CD4-positive, CD25-positive, alpha-beta regulatory T cell (primary cell): Measurements from ENCODE around the gene DRP2. TPM values are rescaled to one million over a fixed set of nuclear protein-coding genes. Genes with fewer than 3 reads are reported as not detected.

ENCODE experiments used
- ATAC-seq, 2 donors: fragments of 150-1000 bp; cut with Tn5 transposase; one replicate each; pipeline ENCODE4 v1.10.0; 2021; ENCODE audit warnings: low read depth in 2 of 2, moderate number of reproducible peaks in 2 of 2, moderate library complexity in 1 of 2
- DNase-seq, 3 donors: peaks; one replicate each; pipeline versions ENCODE4 v3.0.0 to v3.0.0-alpha.2; 2012 to 2022; ENCODE audit warnings: mixed read lengths in 1 of 3
- H3K27ac ChIP-seq: one replicate; pipeline ENCODE4 v1.7.0; 2013; ENCODE audit warnings: mild to moderate bottlenecking, low read length; ENCODE audit not compliant: insufficient read depth, poor library complexity, severe bottlenecking
- H3K27me3 ChIP-seq: one replicate; pipeline ENCODE4 v1.7.0; 2013; ENCODE audit warnings: low read length; ENCODE audit not compliant: control insufficient read depth, insufficient read depth
- H3K36me3 ChIP-seq: one replicate; pipeline ENCODE4 v1.7.0; 2013; ENCODE audit warnings: mild to moderate bottlenecking, low read length, moderate library complexity; ENCODE audit not compliant: control insufficient read depth, insufficient read depth
- H3K4me1 ChIP-seq: 2 replicates; pipeline ENCODE4 v1.7.0; 2013; ENCODE audit warnings: mild to moderate bottlenecking, low read length; ENCODE audit not compliant: insufficient read depth, control insufficient read depth, poor library complexity, severe bottlenecking
- H3K4me3 ChIP-seq: one replicate; pipeline ENCODE4 v1.7.0; 2013; ENCODE audit warnings: low read depth, mild to moderate bottlenecking, low read length, moderate library complexity
- H3K9me3 ChIP-seq, 2 experiments: 1 replicate in 1 of 2; 2 replicates in 1 of 2; pipeline ENCODE4 v1.7.0; 2013; ENCODE audit warnings: low read length in 2 of 2, mild to moderate bottlenecking in 1 of 2, moderate library complexity in 1 of 2; ENCODE audit not compliant: control insufficient read depth in 2 of 2
- H3K27ac Mint-ChIP-seq, 3 donors: one replicate each; pipeline ENCODE4 v1.8.0; 2020 to 2022; ENCODE audit warnings: mild to moderate bottlenecking in 3 of 3, mixed read lengths in 3 of 3, moderate library complexity in 2 of 3
- H3K27me3 Mint-ChIP-seq: one replicate; pipeline ENCODE4 v1.8.0; 2022; ENCODE audit warnings: mild to moderate bottlenecking, mixed read lengths
- H3K36me3 Mint-ChIP-seq: one replicate; pipeline ENCODE4 v1.8.0; 2020; ENCODE audit warnings: mixed read lengths
- H3K4me1 Mint-ChIP-seq, 4 donors: one replicate each; pipeline ENCODE4 v1.8.0; 2020 to 2022; ENCODE audit warnings: mixed read lengths in 4 of 4, mild to moderate bottlenecking in 1 of 4
- H3K4me3 Mint-ChIP-seq, 4 donors: one replicate each; pipeline ENCODE4 v1.8.0; 2020 to 2022; ENCODE audit warnings: mild to moderate bottlenecking in 4 of 4, mixed read lengths in 4 of 4, moderate library complexity in 3 of 4
- H3K9me3 Mint-ChIP-seq, 7 donors: one replicate each; pipeline ENCODE4 v1.8.0; 2020 to 2022; ENCODE audit warnings: mixed read lengths in 7 of 7, mild to moderate bottlenecking in 3 of 7, moderate library complexity in 2 of 7
- polyA plus RNA-seq, 4 donors: library from polyadenylated mRNA; unstranded; fragments of 300-500 nt; fragmentation: Illumina TruSeq; gene quantifications; one replicate each; pipeline ENCODE4 v1.2.3, GENCODE V29; 2021
- total RNA-seq: library from RNA; stranded (reverse); gene quantifications from one replicate; pipeline ENCODE4 v1.2.3, GENCODE V29; 2022

The DRP2 gene
- total and polyA plus RNA-seq, 5 donors from 2014 or later, result 0.02 to 0.47 (median 0.23) TPM; not detected in 1

GRCh38 chrX:101195442-101196173 is 24.0 kb upstream of the DRP2 start:
- no peak overlapping the region for H3K27ac Mint-ChIP-seq
- Histone ChIP-seq H3K4me3 (no peak overlapping the region), H3K27ac (no peak overlapping the region), H3K9me3 (no peaks in the 10 kb centered on the region), H3K4me1 (no peaks in the 10 kb centered on the region), H3K27me3 (no peaks in the 10 kb centered on the region), H3K36me3 (no peaks in the 10 kb centered on the region)
- peaks cover 0 to 2% (median 0%) of the 10 kb centered on the region in 4 donors for H3K4me1 Mint-ChIP-seq
- H3K9me3 Mint-ChIP-seq, result peaks cover 0 to 3% (median 0%) of the 10 kb centered on the region in 7 donors
- no peaks in the 10 kb centered on the region for H3K36me3 Mint-ChIP-seq
- H3K27me3 Mint-ChIP-seq, result peaks cover 5% of the 10 kb centered on the region
- H3K4me3 Mint-ChIP-seq, result no peak overlapping the region
- DNase-seq, result no peak
- no peak for ATAC-seq

- Histone ChIP-seq H3K4me1 (peaks cover 3% of the 10 kb centered on the region), H3K27me3 (no peaks in the 10 kb centered on the region), H3K4me3 (no peak overlapping the region), H3K9me3 (no peaks in the 10 kb centered on the region), H3K36me3 (no peaks in the 10 kb centered on the region), H3K27ac (no peak overlapping the region)
- peaks cover 4 to 16% (median 11%) of the 10 kb centered on the region in 4 donors for H3K4me1 Mint-ChIP-seq
- no peak for ATAC-seq
- H3K4me3 Mint-ChIP-seq, result no peak overlapping the region
- no peak overlapping the region for H3K27ac Mint-ChIP-seq
- DNase-seq, result no peak
- H3K36me3 Mint-ChIP-seq, result no peaks in the 10 kb centered on the region
- H3K27me3 Mint-ChIP-seq, result no peaks in the 10 kb centered on the region
- no peaks in the 10 kb centered on the region for H3K9me3 Mint-ChIP-seq
These were observed 15.7 kb upstream of the DRP2 start for GRCh38 chrX:101203761-101204351.

GRCh38 chrX:101206471-101206870 is 13.1 kb upstream of the DRP2 start:
- peaks cover 3% of the 10 kb centered on the region for H3K4me1 ChIP-seq
- peak; percentile 57 to 69 for ATAC-seq
- no peaks in the 10 kb centered on the region for H3K27me3 ChIP-seq
- no peak overlapping the region for H3K27ac ChIP-seq
- H3K36me3 ChIP-seq, result no peaks in the 10 kb centered on the region
- no peaks in the 10 kb centered on the region for H3K9me3 ChIP-seq
- peak in 2 of 3 donors; percentile 29 to 41 for DNase-seq
- Mint-ChIP-seq H3K36me3 (no peaks in the 10 kb centered on the region), H3K27ac (no peak overlapping the region), H3K9me3 (no peaks in the 10 kb centered on the region), H3K27me3 (no peaks in the 10 kb centered on the region), H3K4me1 (peaks cover 4 to 16% (median 11%) of the 10 kb centered on the region in 4 donors), H3K4me3 (no peak overlapping the region)
- H3K4me3 ChIP-seq, result no peak overlapping the region

DNA sequence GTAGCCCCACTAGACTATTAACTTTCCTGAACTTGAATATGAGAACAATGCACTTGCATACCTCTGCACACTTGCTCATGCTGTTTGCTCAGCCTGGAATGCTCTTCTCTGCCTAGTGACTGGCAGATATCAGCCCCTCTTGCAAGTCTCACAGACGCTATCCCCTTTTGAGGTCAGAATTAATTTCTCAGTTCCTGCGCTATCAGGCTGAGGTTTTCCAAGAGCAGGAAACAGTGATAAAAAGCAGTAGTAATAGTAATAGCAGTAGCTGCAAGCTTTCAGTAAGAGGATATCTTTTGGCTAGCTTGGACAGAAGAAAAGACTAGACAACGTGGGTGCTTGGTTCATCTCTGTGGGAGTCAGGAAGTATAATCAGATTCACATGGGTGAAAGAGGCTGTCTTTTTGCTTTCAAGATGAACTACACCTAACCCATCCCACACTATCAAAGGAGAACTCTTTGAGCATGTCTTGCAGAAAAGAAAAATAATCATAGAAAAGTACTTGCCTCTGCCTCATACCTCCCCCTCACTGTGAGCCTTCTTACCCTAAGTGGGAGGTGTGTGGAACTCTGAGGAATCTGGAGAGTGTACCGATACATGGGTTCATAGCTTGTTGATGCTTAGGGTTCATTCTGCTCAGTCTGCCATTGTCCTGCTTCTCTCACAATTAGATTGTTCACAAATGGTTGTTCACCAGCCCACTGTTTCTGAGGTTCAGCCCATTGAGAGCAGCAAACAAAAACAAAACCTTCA is 11.3 kb upstream of the DRP2 start:
- H3K9me3 Mint-ChIP-seq, result no peaks in the 10 kb centered on the region
- peaks cover 4 to 16% (median 11%) of the 10 kb centered on the region in 4 donors for H3K4me1 Mint-ChIP-seq
- Histone ChIP-seq H3K36me3 (no peaks in the 10 kb centered on the region), H3K9me3 (no peaks in the 10 kb centered on the region), H3K4me1 (peaks cover 3% of the 10 kb centered on the region), H3K4me3 (peak overlapping the region; percentile 47), H3K27ac (no peak overlapping the region), H3K27me3 (no peaks in the 10 kb centered on the region)
- peak in 1 of 2 donors; percentile 50 for ATAC-seq
- peak in 1 of 3 donors; percentile 6 for DNase-seq
- H3K27ac Mint-ChIP-seq, result peak overlapping the region; percentile 2 to 70 (median 54)
- no peaks in the 10 kb centered on the region for H3K36me3 Mint-ChIP-seq
- no peaks in the 10 kb centered on the region for H3K27me3 Mint-ChIP-seq
- H3K4me3 Mint-ChIP-seq, result peak overlapping the region in 3 of 4 donors; percentile 11 to 77 (median 17)

DNA sequence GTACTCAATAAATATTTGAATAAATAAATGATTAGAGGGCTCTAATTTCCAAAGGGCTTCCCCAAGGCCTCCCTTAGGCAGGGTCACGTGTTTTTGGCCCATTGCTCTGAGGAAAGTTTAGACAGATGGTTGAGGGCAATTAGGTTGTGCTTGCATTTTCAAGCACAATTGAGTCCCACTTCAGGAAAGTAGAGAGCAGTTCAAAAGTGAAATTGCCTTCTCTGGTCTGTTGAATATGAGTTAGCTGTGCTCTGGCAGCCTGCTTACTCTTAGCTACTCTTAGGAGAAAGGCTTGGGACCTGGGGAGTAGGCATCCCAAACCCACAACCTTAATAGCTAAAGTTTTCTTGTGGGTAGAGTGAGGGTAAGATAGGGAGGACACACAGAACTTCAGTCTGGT is 9.0 kb upstream of the DRP2 start:
- Histone ChIP-seq H3K4me3 (no peak overlapping the region), H3K27ac (no peak overlapping the region), H3K9me3 (no peaks in the 10 kb centered on the region), H3K27me3 (no peaks in the 10 kb centered on the region), H3K36me3 (no peaks in the 10 kb centered on the region), H3K4me1 (peaks cover 3% of the 10 kb centered on the region)
- Mint-ChIP-seq H3K9me3 (no peaks in the 10 kb centered on the region), H3K4me3 (no peak overlapping the region), H3K27me3 (no peaks in the 10 kb centered on the region), H3K27ac (no peak overlapping the region), H3K4me1 (peaks cover 4 to 16% (median 11%) of the 10 kb centered on the region in 4 donors), H3K36me3 (no peaks in the 10 kb centered on the region)
- ATAC-seq, result no peak
- DNase-seq, result no peak

DNA sequence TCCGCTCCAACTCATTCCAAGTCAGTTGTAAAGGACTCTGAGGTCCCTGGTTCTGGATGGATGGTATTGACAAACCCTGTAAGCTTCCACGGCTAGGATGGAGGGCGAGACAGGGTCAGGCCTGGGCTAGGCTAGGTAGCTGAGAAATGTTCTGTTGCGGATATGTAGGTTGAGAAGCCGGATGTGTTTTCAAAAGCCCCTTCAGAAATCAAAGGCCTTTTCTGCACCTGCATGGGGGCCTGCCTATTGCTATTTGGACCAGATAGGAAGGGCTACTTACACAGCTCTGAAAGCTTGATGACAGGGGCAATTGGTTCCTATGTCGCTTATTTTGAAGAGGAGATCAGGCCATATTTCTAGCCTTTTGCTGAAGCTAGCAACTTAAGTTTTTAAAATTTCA is 1.9 kb upstream of the DRP2 start:
- H3K27ac Mint-ChIP-seq, result peak overlapping the region in 2 of 3 donors; percentile 55 to 67
- no peaks in the 10 kb centered on the region for H3K36me3 ChIP-seq
- peak in 1 of 2 donors; percentile 37 for ATAC-seq
- DNase-seq, result no peak
- H3K27me3 ChIP-seq, result no peaks in the 10 kb centered on the region
- no peaks in the 10 kb centered on the region for H3K27me3 Mint-ChIP-seq
- H3K4me3 Mint-ChIP-seq, result peak overlapping the region in 1 of 4 donors; percentile 43
- no peaks in the 10 kb centered on the region for H3K36me3 Mint-ChIP-seq
- no peaks in the 10 kb centered on the region for H3K9me3 ChIP-seq
- peaks cover 0 to 24% (median 11%) of the 10 kb centered on the region in 4 donors for H3K4me1 Mint-ChIP-seq
- no peaks in the 10 kb centered on the region for H3K4me1 ChIP-seq
- H3K4me3 ChIP-seq, result no peak overlapping the region
- H3K9me3 Mint-ChIP-seq, result no peaks in the 10 kb centered on the region
- H3K27ac ChIP-seq, result no peak overlapping the region

- peak overlapping the region in 3 of 4 donors; percentile 11 to 93 (median 69) for H3K4me3 Mint-ChIP-seq
- ATAC-seq, result peak in 1 of 2 donors; percentile 20
- no peaks in the 10 kb centered on the region for H3K36me3 Mint-ChIP-seq
- no peaks in the 10 kb centered on the region for H3K27me3 ChIP-seq
- no peaks in the 10 kb centered on the region for H3K36me3 ChIP-seq
- H3K27ac Mint-ChIP-seq, result peak overlapping the region in 2 of 3 donors; percentile 83 to 88
- H3K9me3 ChIP-seq, result no peaks in the 10 kb centered on the region
- H3K4me1 ChIP-seq, result no peaks in the 10 kb centered on the region
- H3K27ac ChIP-seq, result no peak overlapping the region
- no peaks in the 10 kb centered on the region for H3K27me3 Mint-ChIP-seq
- DNase-seq, result no peak
- H3K4me3 ChIP-seq, result no peak overlapping the region
- H3K9me3 Mint-ChIP-seq, result no peaks in the 10 kb centered on the region
- H3K4me1 Mint-ChIP-seq, result peaks cover 0 to 24% (median 11%) of the 10 kb centered on the region in 4 donors
These were observed 319 bp downstream of the DRP2 start for GRCh38 chrX:101219864-101220346.
